SU-DHL-6 (cell line): ENCODE measurements around the gene MAP3K4.

Source experiments
- H2AFZ ChIP-seq: fragments of 200-600 bp; sonication (generic); 2 replicates; pipeline ENCODE4 v1.6.1; 2014; ENCODE audit warnings: low read depth, mild to moderate bottlenecking, moderate library complexity, mixed read lengths, antibody characterized with exemption, low read length; ENCODE audit not compliant: severe bottlenecking
- H3F3A ChIP-seq: fragments of 200-600 bp; shearing (Covaris generic); 2 replicates; pipeline ENCODE4 v1.6.0; 2016; ENCODE audit warnings: antibody characterized with exemption, mild to moderate bottlenecking; ENCODE audit not compliant: insufficient read depth
- H3K27ac ChIP-seq: fragments of 200-600 bp; sonication (generic); 2 replicates; pipeline ENCODE4 v1.5.1; 2016; ENCODE audit warnings: low read depth, mild to moderate bottlenecking, low read length, moderate library complexity, mixed read lengths
- H3K27me3 ChIP-seq: fragments of 200-600 bp; sonication (generic), shearing (Covaris generic); 2 replicates; pipeline ENCODE4 v1.6.0; 2014; ENCODE audit warnings: mild to moderate bottlenecking, low read length
- H3K36me3 ChIP-seq: fragments of 200-600 bp; sonication (generic); 2 replicates; pipeline ENCODE4 v1.6.1; 2014; ENCODE audit warnings: mild to moderate bottlenecking, low read length, mixed read lengths
- H3K4me2 ChIP-seq: fragments of 300-600, 200-600 bp; shearing (Covaris generic), sonication (generic); 2 replicates; pipeline ENCODE4 v1.6.0; 2014; ENCODE audit warnings: low read length, low read depth, mild to moderate bottlenecking; ENCODE audit not compliant: poor library complexity, severe bottlenecking
- H3K4me3 ChIP-seq: fragments of 200-600 bp; sonication (generic); 2 replicates; pipeline ENCODE4 v1.5.1; 2014; ENCODE audit warnings: antibody characterized with exemption, low read length, mild to moderate bottlenecking, mixed read lengths; ENCODE audit not compliant: insufficient read depth, poor library complexity, severe bottlenecking
- H3K79me2 ChIP-seq: fragments of 200-600 bp; sonication (generic); 2 replicates; pipeline ENCODE4 v1.6.1; 2014; ENCODE audit warnings: mild to moderate bottlenecking, low read length, moderate library complexity; ENCODE audit not compliant: insufficient read depth
- H3K9ac ChIP-seq: fragments of 200-600 bp; sonication (generic); 2 replicates; pipeline ENCODE4 v1.7.0; 2014; ENCODE audit warnings: mild to moderate bottlenecking, low read length
- H3K9me2 ChIP-seq: fragments of 200-600 bp; sonication (generic); replicated peaks from 2 replicates; pipeline ENCODE4 v1.6.1; 2014; ENCODE audit warnings: low read length; ENCODE audit not compliant: insufficient read depth
- H3K9me3 ChIP-seq: fragments of 200-600 bp; sonication (generic); 2 replicates; pipeline ENCODE4 v1.6.1; 2014; ENCODE audit warnings: low read length, mixed read lengths; ENCODE audit not compliant: insufficient read depth
- H4K20me1 ChIP-seq: fragments of 200-600 bp; sonication (generic); 2 replicates; pipeline ENCODE4 v1.6.1; 2014; ENCODE audit warnings: low read depth, mild to moderate bottlenecking, antibody characterized with exemption, low read length, moderate library complexity, mixed read lengths
- CTCF ChIP-seq: fragments of 200-600 bp; sonication (generic); IDR thresholded peaks from one replicate; pipeline ENCODE4 v1.5.1; 2017; ENCODE audit warnings: antibody characterized with exemption, mild to moderate bottlenecking, low read length, moderate library complexity; ENCODE audit not compliant: insufficient read depth, poor library complexity, severe bottlenecking
- EZH2phosphoT487 ChIP-seq: fragments of 200-600 bp; sonication (generic), shearing (Covaris generic); conservative IDR thresholded peaks from 2 replicates; pipeline ENCODE4 v1.6.1; 2018; ENCODE audit warnings: mild to moderate bottlenecking, antibody characterized with exemption, low read length, moderate library complexity, mixed read lengths

The MAP3K4 gene

GRCh38 chr6:160987265-160987664 lies 4.3 kb upstream of the MAP3K4 start:
- Histone ChIP-seq H3K9me2 (no peaks in the 10 kb centered on the region), H3K9ac (no peak overlapping the region), H3K4me3 (no peak overlapping the region), H3K27ac (no peak overlapping the region), H4K20me1 (no peaks in the 10 kb centered on the region), H3K27me3 (no peaks in the 10 kb centered on the region), H3F3A (peaks cover 9% of the 10 kb centered on the region; the same call in 1 of the 2 replicates), H3K9me3 (peaks cover 12% of the 10 kb centered on the region; the same call in 1 of the 2 replicates), H2AFZ (no peak overlapping the region), H3K36me3 (no peaks in the 10 kb centered on the region), H3K79me2 (no peaks in the 10 kb centered on the region), H3K4me2 (no peak overlapping the region)
- TF ChIP-seq EZH2phosphoT487, result no peak
- no peak for TF ChIP-seq CTCF

- H3K27me3 ChIP-seq, result no peaks in the 10 kb centered on the region
- H3K4me2 ChIP-seq, result peak overlapping the region; percentile 59
- H2AFZ ChIP-seq, result peak overlapping the region; percentile 78
- peaks cover 24% of the 10 kb centered on the region for H3K79me2 ChIP-seq
- H3K9me2 ChIP-seq, result no peaks in the 10 kb centered on the region
- no peak overlapping the region for H3K27ac ChIP-seq
- peak overlapping the region; percentile 79 for H3K9ac ChIP-seq
- H3F3A ChIP-seq, result peaks cover 9% of the 10 kb centered on the region; the same call in 1 of the 2 replicates
- no peak for TF ChIP-seq CTCF
- H3K9me3 ChIP-seq, result no peaks in the 10 kb centered on the region
- H3K36me3 ChIP-seq, result no peaks in the 10 kb centered on the region
- peak overlapping the region; percentile 63 for H3K4me3 ChIP-seq
- peaks cover 10% of the 10 kb centered on the region for H4K20me1 ChIP-seq
Measured at GRCh38 chr6:160990847-160991405, 643 bp upstream of the MAP3K4 start.

GRCh38 chr6:160992061-160992979 lies 751 bp downstream of the MAP3K4 start:
- Histone ChIP-seq H3K27me3 (no peaks in the 10 kb centered on the region), H3K4me2 (peak overlapping the region; percentile 59), H3K9me2 (no peaks in the 10 kb centered on the region), H3F3A (peaks cover 9% of the 10 kb centered on the region; the same call in 1 of the 2 replicates), H4K20me1 (peaks cover 10% of the 10 kb centered on the region), H3K27ac (peak overlapping the region; percentile 51), H3K79me2 (peaks cover 38% of the 10 kb centered on the region), H2AFZ (peak overlapping the region; percentile 78), H3K36me3 (no peaks in the 10 kb centered on the region), H3K9me3 (no peaks in the 10 kb centered on the region), H3K9ac (peak overlapping the region; percentile 79), H3K4me3 (peak overlapping the region; percentile 63)
- TF ChIP-seq EZH2phosphoT487, result no peak
- TF ChIP-seq CTCF, result peak; percentile 66
